Activated CD4-positive, alpha-beta T cell treated with anti-CD3 and anti-CD28 coated beads for 4 hours (primary cell): Measurements from ENCODE around the gene NAPG.
"Not testable (repeated sequence)": the region's sequence is repeated elsewhere in the genome, so short reads cannot be mapped to it uniquely, and the experiment has no call there.

Experiments used
- DNase-seq, 2 donors: peaks; one replicate each; pipeline ENCODE4 v3.0.0-alpha.2; 2020

The NAPG gene

DNA sequence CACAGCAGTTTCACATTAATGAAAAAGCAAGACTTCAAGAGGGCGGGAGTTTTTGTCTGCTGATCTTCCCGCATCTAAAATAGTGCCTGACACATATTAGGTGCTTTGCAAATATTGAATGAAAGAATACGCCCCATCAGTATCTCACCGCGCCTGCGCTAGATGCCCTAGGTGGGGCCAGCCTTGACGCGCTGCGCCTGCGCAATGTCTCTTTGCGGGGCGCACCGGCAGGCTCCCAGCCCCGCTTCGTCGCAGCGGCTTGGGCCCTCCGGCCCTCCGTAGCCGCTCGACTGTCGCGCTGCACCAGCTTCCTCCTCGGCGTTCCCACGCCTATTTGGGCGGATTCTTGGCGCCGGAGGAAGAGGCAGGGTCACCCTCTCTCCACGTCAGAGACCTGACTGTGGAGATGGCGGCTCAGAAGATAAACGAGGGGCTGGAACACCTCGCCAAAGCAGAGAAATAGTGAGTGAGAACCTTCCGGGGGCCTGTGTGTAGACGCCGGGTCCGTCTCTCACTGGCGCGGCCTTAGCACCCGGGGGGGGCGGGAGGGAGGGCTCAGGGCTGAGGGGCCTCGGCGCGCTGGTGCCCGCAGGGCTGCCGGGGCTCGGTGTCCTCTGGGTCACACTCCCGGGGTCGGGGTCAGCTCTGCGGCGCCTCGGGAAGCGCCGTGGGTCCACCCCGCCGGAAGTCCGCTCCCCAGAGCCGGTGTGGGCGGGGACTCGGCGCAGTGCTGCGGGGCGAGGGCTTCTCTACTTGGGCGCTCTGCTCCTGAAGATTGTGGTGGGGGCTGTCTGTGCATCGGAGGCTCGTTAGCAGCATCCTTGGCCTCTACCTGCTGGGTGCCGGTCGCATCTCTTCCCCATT is at the start of gene NAPG:
Gene NAPG, plus strand, starts transcription at position 331 of the 864 bp plus-strand sequence. Its CDS starts 76 bp downstream, at position 407.
- DNase-seq, result peak; percentile 86 to 91

DNA sequence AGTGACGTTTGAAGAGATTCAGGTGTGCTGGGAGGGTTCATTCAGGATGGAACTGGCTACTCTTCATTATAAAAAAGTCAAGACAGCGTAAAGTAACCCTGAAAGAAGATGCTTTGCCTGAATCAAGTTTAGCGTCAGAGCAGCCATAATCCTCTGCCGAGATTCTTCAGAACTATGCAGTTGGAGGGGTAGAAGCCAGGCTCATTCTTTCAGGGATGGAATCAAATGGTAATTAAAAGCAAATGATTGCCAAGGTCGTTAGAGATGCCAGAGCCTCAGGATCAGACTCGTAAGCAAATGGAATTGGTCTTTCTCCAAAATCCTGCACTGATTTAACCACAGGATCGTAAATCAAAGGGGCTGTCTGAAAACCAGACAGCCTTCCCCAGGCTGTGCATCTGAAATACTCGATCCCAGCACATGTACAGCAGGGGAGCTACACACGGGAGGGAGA is 49.5 kb upstream of the NAPG start:
- DNase-seq, result no peak

DNA sequence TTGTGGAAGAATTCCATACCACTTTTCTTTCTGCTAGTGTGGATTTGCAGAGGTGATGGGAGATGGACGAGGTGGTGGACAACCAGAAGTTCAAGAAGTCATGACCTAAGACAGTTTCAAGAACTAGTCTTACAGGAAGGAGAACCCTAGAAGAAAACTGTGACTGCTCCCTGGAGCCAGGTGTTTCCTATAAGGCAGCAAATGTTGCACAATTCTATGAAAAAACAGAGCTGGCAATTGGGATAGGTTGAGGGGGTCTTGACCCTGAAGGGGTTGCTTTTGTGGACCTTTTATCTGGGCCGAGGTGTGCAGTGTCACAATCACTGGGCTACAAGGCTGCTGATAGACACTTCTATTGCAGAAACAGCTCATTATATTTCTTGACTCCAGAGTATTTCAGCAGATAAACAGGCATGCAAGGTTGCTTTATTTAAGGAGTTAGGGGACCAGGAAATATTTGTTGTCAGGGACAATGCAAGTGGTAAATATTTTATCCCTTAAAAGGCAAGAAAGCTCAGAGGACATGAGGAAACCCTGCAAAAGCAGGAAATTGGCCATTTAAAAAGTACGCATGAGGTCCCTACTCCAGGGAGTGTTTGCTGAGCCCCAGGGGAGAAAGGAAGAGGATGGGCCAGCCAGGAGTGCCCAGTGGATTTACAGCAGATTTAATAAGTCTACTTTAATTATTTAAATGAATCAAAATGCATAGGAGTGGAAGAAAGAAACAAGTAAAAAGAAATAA is 48.5 kb upstream of the NAPG start:
- DNase-seq, result no peak

DNA sequence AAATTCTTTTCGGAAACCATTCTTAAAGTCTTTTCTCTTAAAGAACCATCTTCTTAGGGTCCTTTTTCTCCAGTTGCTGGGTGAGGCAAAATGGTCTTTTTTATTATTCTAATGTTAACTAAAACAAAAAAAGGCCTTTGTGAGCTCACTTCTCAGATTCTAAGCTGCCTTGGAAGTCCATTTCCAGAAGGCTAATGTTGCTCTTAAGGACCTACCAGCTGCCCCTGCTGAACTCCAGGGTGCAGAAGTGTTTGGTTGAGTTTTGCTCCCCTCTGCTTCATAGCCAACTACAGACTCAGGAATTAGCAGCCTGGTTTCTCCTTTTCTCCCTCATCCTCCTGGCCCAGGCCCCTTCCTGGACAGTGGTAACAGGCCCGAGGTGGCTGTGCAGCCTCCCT is 48.0 kb upstream of the NAPG start:
- no peak for DNase-seq

DNA sequence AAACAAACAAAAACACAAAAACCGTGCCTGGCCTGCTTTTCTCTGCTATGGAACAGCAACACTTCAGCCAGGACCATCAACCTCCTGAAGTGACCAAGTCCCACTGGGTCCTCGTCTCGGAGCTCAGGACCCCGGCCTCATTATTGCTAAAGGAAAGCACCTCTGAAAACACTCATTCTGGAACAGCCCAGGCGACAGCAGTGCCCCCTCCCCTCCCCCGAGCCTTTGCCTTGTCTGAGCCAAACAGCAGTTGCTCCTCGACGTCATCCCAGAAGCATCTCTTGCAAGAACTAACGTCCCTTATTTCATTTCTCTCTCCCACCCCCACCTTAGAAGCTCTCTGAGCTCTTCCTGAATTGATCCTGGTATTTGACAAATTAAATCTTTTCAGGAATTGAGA is 44.0 kb upstream of the NAPG start:
- no peak for DNase-seq

DNA sequence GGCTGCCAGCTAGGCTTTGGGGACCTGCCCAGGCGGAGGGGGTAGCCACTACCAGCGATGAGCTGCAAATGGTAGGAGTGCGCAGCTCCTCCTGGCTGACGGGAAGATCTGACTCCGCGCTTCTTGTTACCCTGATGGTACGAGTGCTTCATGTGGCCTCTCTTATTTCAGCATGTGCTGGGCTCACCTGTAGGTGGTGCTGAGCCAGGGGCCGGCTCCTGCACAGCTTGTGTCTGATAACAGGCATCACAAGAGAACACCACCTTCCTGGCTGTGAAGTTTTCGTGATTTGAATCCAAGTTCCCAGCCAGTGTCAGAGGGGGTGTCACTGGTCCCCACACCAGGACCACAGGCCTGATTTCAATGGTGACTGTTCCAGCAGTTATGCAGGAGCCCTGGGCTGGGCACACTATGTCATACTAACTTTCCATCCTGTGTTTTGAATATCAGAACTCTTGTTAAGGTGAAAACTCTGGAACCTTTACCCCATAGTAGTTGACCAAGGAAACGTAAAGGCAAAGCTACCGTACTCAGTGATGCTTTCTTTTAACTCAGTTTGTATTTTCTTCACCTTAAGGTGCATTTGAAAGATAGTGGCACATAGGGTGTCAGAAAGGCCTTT is 43.4 kb upstream of the NAPG start:
- DNase-seq, result no peak

DNA sequence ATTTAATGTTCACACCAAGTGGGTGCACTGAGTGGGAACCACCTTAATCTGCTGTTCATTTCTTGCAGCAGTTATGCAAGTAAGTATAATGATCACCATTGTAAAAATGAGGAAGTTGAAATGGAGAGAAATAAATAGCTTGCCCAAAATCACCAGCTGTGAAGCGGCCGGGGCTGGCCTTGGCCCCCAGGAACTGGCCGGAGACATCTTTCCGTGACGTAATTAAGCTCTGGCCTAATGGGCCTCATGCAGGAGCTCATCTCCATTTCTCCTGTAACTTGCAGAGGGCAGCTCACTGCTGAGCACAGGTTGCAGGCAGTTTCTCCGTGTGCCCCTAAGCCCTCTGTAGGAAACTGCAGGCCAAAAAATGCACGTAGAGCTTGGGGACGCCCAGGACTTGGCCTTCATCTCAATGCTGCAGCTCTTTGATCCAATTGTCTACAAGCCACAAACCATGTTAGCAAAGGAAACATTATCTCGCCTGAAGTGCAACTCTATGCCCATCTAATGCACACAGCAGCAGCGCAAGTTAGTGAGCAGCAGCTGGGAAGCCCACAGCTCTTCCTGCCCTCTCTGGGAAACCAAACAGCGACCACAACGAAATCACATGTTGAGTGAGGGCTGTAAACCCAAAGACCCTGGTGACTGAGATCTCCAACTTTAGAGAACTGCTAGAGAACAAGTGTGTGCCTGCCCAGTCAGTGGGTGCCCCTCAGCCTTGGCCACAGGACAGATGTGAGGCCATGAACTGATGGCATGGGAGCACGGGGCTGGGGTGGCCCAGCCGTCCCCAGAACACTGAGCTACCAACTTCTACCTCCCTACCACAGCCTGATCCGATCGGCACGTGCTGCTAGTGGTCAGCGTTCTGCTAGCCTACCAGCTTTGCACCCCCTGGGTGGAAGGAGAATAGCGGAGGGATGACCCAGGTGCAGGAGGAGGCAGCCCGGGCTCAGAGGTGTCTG is 42.6 kb upstream of the NAPG start:
- no peak for DNase-seq

DNA sequence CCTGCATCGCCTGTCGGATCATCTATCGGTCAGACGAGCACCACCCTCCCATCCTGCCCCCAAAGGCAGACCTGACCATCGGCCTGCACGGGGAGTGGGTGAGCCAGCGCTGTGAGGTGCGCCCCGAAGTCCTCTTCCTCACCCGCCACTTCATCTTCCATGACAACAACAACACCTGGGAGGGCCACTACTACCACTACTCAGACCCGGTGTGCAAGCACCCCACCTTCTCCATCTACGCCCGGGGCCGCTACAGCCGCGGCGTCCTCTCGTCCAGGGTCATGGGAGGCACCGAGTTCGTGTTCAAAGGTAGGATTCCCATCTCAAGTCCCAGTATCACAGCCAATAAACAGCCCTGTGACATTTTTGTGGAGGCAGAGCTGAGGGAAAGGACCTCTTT is 40.4 kb upstream of the NAPG start:
- DNase-seq, result no peak

DNA sequence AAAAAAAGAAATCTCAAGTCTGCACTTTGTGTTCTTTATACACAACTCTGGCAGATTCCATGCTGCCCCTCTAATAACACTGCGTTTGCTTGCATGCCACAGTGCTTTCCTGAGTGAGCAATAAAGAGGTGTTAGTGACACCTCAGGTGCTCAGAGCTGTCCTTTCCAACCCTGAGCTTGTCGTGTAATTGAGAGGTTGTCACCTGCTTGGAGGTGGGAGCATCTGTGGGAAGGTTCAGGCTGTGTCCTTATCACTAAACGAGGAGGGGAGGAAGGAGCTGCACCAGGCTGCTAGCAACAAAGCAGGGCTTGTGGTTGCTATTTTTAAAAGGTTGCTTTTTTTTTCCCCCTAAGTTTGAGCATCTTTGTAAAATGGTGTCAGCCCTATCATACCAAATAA is 39.5 kb upstream of the NAPG start:
- DNase-seq, result no peak

DNA sequence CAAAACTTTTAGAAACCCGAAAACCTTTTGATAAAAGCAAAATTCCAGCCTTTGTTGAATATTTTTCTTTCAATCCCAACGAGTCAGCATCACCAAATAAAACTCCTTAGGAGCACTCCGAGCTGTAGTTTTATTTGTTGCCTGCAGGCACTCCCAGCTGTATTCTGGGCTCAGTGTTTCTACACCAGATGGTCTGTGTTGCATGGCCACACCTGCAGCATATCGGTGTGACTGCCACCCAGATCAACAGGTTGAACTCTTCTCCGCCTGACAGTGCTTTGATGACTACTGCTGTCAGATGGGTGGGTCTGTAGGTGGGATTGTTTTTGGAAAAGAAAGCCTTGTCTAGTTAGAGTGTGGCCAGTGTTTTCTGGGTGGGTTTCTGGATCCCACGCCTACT is 38.7 kb upstream of the NAPG start:
- DNase-seq, result no peak

DNA sequence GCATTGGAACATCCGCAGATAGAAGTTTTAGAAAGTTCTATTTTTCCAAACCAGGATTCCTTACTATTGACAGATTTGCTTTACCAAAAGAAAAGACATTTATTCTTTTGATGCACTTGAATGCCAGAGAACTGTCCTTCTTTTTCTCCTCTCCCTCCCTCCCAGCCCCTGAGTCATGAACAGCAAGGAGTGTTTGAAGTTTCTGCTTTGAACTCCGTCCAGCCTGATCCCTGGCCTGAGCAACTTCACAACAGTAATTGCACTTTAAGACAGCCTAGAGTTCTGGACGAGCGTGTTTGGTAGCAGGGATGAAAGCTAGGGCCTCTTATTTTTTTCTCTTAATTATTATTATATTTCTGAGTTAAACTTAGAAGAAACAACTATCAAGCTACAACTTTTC is 37.8 kb upstream of the NAPG start:
- DNase-seq, result no peak

DNA sequence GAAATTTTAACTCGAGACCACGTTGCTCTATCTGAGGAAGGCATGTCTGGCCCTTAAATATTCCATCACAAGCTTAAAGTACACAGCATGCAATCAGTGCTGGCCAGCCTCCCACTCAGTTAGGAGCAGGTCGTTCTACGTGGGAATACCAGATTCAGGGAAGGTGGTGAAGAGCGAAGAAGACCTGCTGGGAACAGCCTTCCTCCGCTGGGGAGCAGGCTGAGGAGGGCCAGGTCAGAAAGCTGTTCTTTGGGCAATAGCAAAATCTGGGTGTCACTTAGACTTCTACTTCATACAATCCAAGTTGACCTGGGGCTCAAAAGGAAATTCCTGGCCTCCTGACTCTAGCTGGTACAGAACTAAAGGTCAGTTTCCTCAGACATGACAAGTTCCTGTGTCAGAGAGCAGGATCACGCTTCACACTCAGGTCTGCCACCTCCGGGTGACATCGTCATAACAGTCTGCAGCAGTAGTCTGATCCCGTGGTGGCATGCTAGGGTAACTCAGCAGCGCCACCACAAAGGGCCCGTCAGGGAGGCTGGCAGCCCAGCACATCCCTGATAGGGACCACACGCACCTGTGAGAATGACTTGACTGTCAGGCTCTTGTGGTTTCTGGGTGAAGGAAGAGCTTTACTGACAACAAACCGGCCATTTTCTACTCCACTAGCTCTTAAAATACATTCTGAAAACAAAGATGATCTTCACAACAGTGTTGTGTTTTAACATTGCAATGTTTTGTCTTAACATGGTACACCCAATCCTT is 35.2 kb upstream of the NAPG start:
- DNase-seq, result peak; percentile 32 to 56

DNA sequence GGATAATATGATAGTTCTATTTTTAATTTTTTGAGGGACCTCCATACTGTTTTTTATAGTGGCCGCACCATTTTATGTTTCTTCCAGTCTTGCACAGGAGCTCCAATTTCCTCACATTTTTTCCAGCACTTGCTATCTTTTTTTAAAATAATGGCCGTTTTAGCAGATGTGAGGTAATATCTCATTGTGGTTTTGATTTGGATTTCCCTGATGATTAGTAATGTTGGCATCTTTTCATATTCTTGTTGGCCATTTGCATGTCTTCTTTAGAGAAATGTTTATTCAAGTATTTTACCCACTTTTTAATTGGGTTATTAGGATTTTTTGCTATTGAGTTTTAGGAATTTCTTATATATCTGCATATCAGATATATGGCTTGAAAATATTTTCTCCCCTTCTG is 29.9 kb upstream of the NAPG start:
- no peak for DNase-seq

DNA sequence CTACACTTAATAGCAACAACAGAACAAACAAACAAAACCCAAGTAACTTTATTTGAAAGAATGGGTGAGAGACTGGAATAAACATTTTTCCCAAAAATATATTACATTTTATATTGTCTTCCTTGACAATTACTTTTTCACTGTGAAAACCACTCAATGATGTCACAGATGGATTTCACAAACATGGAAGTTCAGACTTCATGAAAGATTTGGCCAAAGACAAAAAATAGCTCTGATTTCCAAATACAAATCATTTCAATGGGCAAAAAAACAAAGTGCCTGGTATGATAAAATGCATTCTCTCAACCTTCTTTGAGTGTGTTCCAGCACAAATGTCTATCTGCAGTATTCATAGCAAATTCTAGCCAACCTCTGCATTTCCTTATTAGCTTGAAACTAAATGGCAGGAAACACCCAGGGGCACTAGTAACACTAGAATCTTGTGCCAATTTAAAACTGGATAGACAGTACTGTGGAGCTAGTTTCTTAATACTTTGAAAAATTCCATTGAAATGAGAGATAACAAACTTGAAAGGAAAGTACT is 28.5 kb upstream of the NAPG start:
- DNase-seq, result no peak

DNA sequence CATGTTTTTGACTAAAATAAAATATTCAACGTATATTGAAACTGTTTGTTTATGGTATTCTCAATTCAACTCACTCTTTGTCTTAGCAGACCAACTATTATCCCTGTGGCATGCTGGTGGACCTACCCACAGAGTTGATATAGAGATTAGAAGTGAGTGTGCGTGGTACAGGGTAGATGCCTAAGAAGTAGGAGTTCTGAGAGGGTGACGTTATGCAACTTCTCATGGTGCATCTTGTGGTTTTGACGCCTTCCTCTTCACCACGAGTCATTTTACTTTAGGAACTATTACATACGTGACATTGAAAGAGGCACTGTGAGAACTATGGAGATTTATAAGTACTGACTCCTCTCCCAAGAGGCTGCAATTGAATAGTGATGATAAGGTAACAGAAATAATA is 26.6 kb upstream of the NAPG start:
- no peak for DNase-seq

DNA sequence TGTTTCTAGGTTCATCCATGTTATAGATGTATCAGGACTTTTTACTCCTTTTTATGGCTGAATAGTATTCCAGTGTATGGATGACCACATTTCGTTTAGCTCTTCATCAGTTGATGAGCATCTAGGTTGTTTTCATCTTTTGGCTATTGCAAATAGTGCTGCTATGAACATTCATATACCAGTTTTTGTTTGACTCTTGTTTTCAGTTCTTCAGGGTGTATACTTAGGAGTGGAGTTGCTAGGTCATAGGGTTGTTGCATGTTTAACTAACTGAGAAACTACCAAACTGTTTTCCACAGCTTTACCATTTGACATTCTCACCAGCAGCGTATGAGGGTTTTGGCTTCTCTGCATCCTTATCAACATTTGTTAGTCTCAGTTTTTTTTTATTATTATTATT is 25.8 kb upstream of the NAPG start:
- DNase-seq, result no peak

DNA sequence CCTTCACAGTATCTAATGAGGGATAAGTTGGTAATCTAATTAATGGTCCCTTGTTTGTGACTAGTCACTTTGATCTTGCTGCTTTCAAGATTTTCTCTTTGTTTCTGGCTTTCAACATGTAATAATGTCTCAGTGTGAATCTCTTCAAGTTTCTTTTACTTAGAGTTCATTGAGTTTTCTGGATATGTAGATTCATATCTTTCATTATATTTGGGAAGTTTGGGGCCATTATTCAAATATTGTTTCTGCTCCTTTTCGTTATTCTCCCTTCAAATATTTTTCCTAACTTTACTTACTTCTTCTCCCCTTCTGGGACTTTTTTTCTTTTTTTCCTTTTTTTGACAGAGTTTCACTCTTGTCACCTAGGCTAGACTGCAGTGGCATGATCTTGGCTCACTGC is 21.1 kb upstream of the NAPG start:
- DNase-seq, result no peak

DNA sequence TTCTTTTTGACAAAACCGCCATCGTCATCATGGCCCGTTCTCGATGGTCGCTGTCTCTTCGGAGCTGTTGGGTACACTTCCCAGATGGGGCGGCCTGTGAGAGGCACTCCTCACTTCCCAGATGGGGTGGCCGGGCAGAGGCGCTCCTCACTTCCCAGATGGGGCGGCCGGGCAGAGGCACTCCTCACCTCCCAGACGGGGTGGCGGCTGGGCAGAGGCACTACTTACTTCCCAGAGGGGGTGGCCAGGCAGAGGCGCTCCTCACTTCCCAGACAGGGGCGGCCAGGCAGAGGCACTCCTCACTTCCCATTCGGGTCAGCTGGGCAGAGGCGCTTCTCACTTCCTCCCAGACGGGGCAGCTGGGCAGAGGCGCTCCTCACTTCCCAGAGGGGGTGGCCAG is 19.9 kb upstream of the NAPG start:
- DNase-seq, result not testable (repeated sequence)

DNA sequence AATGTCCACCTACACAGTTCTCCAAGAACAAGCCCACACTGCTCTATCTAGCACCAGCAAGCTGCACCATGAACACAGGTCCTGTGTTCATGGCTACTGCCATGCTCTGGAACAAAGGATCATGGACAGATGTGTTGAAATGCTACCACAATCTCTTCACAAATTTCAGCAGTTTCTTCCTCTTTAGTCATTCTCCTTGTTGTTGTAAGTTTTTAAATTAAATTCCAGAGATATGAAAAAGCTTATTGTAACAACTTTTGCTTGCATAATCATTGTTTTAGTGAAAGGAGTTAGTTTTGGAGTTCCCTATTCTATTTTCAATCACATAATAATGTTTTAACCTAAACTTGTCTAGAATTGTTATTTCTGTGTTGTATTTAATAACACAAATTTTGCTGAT is 17.2 kb upstream of the NAPG start:
- DNase-seq, result no peak

DNA sequence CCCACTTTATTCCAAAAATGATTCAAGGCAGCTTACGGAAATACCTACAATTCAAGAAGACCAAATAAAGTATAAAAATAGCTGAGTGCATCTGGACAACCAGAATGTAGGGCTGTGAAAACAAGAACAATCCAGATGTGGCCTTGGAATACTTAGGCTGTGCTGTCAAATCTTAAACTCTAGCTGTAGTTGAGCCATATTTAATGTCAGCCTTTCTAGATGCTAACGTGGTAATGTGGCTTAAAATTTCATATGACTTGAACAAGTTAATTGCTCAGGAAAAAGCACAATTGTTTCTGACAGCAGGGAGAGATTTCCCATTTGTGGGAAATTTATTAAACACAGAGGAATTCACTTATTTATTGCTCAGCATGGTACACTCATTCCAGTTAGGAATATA is 14.6 kb upstream of the NAPG start:
- DNase-seq, result no peak

DNA sequence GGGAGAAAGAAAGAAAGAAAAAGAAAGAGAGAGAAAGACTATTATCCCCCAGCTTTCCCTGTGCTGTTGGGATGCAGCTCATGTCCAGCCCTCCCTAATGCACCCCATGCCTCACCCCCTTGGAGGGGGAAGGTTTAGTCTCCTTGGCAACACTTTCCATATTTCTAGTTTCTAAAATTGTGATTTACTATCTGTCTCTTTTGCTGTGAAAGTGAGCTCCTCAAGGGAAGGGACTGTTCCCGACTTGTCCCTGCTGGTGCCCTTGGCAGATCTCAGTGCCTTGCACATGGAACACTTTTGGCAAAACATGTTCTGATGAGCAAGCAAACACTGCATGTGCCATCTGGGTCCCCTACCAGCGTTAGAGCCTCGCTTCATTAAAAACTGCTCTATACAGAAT is 11.7 kb upstream of the NAPG start:
- DNase-seq, result no peak

DNA sequence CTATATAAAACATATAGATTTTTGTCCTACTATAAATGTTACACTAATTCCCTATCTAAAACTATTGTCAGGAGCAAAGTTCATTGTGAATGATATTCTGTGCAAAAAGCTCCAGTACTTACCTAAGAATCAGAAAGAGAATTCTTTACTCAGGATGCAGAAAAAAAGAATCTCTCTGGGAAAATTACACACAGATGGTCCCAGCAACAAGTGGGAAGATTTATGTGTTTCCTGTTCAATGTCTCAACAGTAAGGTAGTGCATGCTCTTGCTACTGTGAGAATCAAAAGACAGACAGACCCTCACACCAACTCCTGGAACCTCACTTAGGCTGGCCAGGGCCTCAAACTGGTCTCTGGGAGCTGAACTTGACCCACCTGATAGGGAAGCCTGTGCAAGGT is 11.2 kb upstream of the NAPG start:
- DNase-seq, result no peak
